GM18861 (cell line): ENCODE results near the gene CLDN17.

ENCODE experiments used
- ATAC-seq: cut with Tn5 transposase; IDR thresholded peaks from one replicate; pipeline ENCODE4 v1.9.1; 2021; ENCODE audit not compliant: unreplicated experiment

CLDN17 gene

GRCh38 chr21:30126576-30126975, 40.0 kb downstream of the CLDN17 start:
- no peak for ATAC-seq

- no peak for ATAC-seq
Observed at GRCh38 chr21:30117631-30118030, 49.0 kb downstream of the CLDN17 start.

DNA sequence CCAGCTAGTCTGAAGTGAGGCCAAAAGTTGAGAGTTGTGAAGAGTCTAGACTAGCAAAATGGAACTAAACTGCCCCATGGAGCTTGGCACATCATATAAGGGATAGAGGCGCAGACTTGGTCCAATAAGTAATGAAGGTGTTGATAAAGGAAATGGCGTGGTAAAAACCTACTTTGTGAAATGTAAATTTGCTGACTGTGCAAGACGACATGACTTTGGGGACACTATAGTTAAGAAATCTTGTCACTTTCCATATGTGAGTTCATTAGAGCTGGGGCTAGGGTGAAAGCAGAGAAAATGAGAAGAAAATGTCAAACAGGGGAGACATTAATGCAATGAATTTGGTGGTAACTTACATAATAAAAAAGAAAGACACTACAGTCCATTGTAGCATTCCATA, 50.1 kb downstream of the CLDN17 start:
- ATAC-seq, result no peak
